Prostate gland (tissue), 2 donors: ENCODE measurements around the gene ACAP2.

Source experiments
- POLR2A ChIP-seq: fragments of 450-650 bp; IDR thresholded peaks from one replicate; pipeline ENCODE4 v1.6.1; 2016; ENCODE audit warnings: antibody characterized with exemption, mild to moderate bottlenecking
- POLR2AphosphoS5 ChIP-seq: sonication (generic); formaldehyde crosslinking; IDR thresholded peaks from one replicate; pipeline ENCODE4 v1.6.1; 2017; ENCODE audit warnings: antibody characterized with exemption
- TF ChIP-seq, protein P1 (sequence below), 4 experiments: fragments of 200-600 bp in 2 of 4; fragments of 450-650 bp in 2 of 4; sonication (generic) in 2 of 4; IDR thresholded peaks; 1 replicate in 3 of 4; 2 replicates in 1 of 4; pipeline ENCODE4 v1.5.1; 2016 to 2019; ENCODE audit warnings: antibody characterized with exemption in 4 of 4, mild to moderate bottlenecking in 2 of 4, moderate library complexity in 2 of 4

- TF ChIP-seq, protein P1, sequence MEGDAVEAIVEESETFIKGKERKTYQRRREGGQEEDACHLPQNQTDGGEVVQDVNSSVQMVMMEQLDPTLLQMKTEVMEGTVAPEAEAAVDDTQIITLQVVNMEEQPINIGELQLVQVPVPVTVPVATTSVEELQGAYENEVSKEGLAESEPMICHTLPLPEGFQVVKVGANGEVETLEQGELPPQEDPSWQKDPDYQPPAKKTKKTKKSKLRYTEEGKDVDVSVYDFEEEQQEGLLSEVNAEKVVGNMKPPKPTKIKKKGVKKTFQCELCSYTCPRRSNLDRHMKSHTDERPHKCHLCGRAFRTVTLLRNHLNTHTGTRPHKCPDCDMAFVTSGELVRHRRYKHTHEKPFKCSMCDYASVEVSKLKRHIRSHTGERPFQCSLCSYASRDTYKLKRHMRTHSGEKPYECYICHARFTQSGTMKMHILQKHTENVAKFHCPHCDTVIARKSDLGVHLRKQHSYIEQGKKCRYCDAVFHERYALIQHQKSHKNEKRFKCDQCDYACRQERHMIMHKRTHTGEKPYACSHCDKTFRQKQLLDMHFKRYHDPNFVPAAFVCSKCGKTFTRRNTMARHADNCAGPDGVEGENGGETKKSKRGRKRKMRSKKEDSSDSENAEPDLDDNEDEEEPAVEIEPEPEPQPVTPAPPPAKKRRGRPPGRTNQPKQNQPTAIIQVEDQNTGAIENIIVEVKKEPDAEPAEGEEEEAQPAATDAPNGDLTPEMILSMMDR (IDR thresholded peaks at IDR 0.05) = no peak
- TF ChIP-seq POLR2A = no peak
- no peak for TF ChIP-seq POLR2AphosphoS5
Observed at GRCh38 chr3:195286115-195286872, 156.5 kb downstream of the ACAP2 start.
